ENCODE data around the gene NOTCH4. TPM values are rescaled to one million over a fixed set of nuclear protein-coding genes. Genes with fewer than 3 reads are reported as not detected.

Gene NOTCH4
- total and polyA plus RNA-seq, 9 of the 15 experiments (the other 6 are each of a cell fraction or from before 2014, with no cell fraction given), result 0.24 to 4.3 (median 1.7) TPM

DNA sequence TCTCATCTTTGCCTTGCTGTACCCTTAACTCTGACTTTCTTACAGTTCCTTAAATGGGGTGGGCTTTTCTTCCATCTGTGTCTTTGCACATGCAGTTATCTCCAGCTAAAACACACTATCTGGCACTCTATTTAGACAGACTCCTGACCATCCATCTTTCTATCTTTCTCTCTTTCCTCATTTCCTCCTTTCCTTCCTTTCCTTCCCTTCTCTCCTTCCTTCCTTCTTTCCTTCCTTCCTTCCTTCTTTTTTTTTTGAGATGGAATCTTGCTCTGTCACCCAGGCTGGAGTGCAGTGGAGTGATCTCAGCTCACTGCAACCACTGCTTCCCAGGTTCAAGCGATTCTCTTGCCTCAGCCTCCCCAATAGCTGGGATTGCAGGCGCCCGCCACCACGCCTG, 8.2 kb downstream of the NOTCH4 start (continued):
- TF ChIP-seq TAL1 (IDR thresholded peaks at IDR 0.05), result 0 out of 2 replicates have a peak, but pooled peaks have one; percentile 11
- TF ChIP-seq STAG1 (CRISPR knock-in tag; IDR thresholded peaks at IDR 0.05; ENCODE audit: borderline replicate concordance), result no peak
- peak; percentile 37; the same call in 1 of the 2 replicates for TF ChIP-seq ZEB2 (IDR thresholded peaks at IDR 0.05)
- TF ChIP-seq ZNF133 (CRISPR knock-in tag; IDR thresholded peaks at IDR 0.05), result no peak
- TF ChIP-seq ZNF175 (CRISPR knock-in tag; IDR thresholded peaks at IDR 0.05; ENCODE audit: low read depth), result no peak
- TF ChIP-seq ZNF589 (CRISPR knock-in tag; IDR thresholded peaks at IDR 0.05; ENCODE audit: low read depth), result no peak
- peak; percentile 88 for TF ChIP-seq ZNF512 (tag; IDR thresholded peaks at IDR 0.05)
- no peak for TF ChIP-seq RBM25 (IDR thresholded peaks at IDR 0.05; ENCODE audit: low read depth, low read length, severe bottlenecking)
- TF ChIP-seq ZNF134 (CRISPR knock-in tag; conservative IDR thresholded peaks at IDR 0.05), result no peak
- no peak for TF ChIP-seq ZNF699 (CRISPR knock-in tag; IDR thresholded peaks at IDR 0.05; ENCODE audit: insufficient replicate concordance)
- TF ChIP-seq, protein P1, sequence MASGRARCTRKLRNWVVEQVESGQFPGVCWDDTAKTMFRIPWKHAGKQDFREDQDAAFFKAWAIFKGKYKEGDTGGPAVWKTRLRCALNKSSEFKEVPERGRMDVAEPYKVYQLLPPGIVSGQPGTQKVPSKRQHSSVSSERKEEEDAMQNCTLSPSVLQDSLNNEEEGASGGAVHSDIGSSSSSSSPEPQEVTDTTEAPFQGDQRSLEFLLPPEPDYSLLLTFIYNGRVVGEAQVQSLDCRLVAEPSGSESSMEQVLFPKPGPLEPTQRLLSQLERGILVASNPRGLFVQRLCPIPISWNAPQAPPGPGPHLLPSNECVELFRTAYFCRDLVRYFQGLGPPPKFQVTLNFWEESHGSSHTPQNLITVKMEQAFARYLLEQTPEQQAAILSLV (tag; IDR thresholded peaks at IDR 0.05), result no peak
- TF ChIP-seq PATZ1 (CRISPR knock-in tag; IDR thresholded peaks at IDR 0.05; ENCODE audit: borderline replicate concordance), result no peak
- TF ChIP-seq ZNF644 (tag; IDR thresholded peaks at IDR 0.05; ENCODE audit: low read depth), result no peak
- TF ChIP-seq HDGF (IDR thresholded peaks at IDR 0.05), result peak; percentile 84; the same call in 1 of the 2 replicates
- TF ChIP-seq HIVEP1 (CRISPR knock-in tag; IDR thresholded peaks at IDR 0.05), result no peak
- TF ChIP-seq, protein P2, sequence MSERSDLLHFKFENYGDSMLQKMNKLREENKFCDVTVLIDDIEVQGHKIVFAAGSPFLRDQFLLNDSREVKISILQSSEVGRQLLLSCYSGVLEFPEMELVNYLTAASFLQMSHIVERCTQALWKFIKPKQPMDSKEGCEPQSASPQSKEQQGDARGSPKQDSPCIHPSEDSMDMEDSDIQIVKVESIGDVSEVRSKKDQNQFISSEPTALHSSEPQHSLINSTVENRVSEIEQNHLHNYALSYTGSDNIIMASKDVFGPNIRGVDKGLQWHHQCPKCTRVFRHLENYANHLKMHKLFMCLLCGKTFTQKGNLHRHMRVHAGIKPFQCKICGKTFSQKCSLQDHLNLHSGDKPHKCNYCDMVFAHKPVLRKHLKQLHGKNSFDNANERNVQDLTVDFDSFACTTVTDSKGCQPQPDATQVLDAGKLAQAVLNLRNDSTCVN (CRISPR knock-in tag; IDR thresholded peaks at IDR 0.05), result peak; percentile 57; the same call in 1 of the 2 replicates
- TF ChIP-seq ELF1 (tag; IDR thresholded peaks at IDR 0.05), result no peak
- TF ChIP-seq ETV6 (IDR thresholded peaks at IDR 0.05; ENCODE audit: borderline replicate concordance in 1 of 2, low read depth in 2 of 2, low read length in 1 of 2), result no peak; a peak in 1 of 4 replicates
- TF ChIP-seq ETV6 (CRISPR knock-in tag; IDR thresholded peaks at IDR 0.05; ENCODE audit: borderline replicate concordance), result no peak
- no peak for TF ChIP-seq GABPB1 (CRISPR knock-in tag; IDR thresholded peaks at IDR 0.05)
- TF ChIP-seq MEIS2 (IDR thresholded peaks at IDR 0.05; ENCODE audit: partially characterized antibody), result no peak
- no peak for TF ChIP-seq NR2C2 (CRISPR knock-in tag; IDR thresholded peaks at IDR 0.05)
- no peak for TF ChIP-seq NR2C2 (tag; IDR thresholded peaks at IDR 0.05)
- TF ChIP-seq, protein P3, sequence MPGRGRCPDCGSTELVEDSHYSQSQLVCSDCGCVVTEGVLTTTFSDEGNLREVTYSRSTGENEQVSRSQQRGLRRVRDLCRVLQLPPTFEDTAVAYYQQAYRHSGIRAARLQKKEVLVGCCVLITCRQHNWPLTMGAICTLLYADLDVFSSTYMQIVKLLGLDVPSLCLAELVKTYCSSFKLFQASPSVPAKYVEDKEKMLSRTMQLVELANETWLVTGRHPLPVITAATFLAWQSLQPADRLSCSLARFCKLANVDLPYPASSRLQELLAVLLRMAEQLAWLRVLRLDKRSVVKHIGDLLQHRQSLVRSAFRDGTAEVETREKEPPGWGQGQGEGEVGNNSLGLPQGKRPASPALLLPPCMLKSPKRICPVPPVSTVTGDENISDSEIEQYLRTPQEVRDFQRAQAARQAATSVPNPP (IDR thresholded peaks at IDR 0.05; ENCODE audit: borderline replicate concordance, insufficient read depth, insufficient read length), result no peak

All from K562 (cell line).